ENCODE measurements around the gene QSER1.

QSER1 gene

DNA sequence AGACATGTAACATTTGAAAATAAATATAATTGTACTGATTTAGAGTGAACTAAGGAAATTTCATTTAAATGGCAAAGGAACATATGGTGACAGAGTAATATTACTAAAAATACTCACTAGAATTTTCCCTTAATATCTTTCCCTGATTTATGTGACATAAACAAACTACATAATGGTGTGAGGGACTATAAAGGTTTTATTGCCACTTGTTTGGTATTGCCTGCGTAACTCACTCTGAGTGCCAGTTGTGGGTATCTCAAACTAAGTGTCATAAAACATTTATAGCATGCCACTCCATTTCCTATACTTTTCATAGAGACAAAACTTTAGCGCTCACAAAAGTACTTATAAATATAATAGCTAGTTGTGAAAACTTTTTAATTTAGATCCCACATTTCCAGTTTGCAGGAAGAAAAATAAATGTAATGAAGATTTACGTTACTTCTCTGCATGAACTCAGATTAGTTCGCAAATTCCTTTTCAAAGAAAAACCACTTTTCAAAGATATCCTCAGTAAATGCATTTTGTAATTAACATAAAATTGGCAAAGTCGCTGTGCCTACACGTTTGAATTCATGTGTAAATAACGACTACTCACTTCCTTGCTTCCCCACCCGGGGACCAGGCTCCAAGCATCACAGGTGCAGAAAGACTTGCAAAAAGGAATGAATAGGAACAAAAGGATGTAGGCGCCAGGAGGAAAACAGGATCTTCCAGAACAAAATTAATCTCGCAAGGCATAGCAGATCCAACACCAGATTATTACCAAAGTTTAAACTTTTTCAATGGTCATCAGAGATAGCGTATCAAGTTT lies 1.6 kb upstream of the QSER1 start:
- peak; percentile 16 to 54 for DNase-seq

- peak; percentile 31 to 39 for DNase-seq
Measured at GRCh38 chr11:32891657-32892354, 805 bp upstream of the QSER1 start.

- DNase-seq: no peak
Measured at GRCh38 chr11:32893093-32893342, 407 bp downstream of the QSER1 start.

GRCh38 chr11:32893343-32894148 lies 935 bp downstream of the QSER1 start:
- DNase-seq: peak; percentile 47 to 55

- peak; percentile 48 to 50 for DNase-seq
Measured at GRCh38 chr11:32894149-32894827, 1.7 kb downstream of the QSER1 start.

DNA sequence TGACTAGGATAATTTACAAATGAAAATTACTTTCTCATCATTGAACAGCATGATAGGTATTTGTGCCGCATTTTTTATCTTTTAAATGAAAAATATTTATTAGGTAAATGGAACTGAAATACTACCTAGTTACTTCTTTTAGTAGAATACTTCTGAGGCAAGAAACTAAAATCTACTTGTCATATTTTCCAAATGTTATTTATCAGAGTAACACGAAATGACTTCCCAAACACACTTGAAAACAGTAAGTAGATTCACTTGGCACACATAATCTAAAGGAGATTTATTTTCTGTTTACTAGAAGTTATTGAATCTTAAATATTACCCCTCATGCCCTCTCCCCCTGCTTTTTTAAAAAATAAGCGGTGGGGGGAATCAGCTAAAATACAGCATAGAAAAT lies 2.3 kb downstream of the QSER1 start:
- no peak for DNase-seq

DNA sequence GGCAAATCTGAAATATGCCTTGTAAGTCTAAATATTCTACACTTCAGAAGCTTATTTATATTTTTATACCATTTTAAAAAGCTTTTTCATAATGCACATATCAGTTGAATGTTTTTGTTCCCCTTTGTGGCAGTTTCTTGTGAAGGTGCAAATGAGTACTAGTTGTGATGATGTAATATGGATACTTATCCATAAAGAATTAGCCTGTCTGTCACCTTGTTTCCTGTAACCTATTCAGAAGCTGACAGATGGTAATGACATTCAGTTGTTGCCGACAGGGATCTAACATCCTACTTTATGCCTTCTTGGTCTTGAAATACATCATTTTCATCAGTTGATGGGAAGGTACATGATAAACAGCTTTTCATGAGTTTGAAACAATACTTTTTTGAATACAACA lies 2.9 kb downstream of the QSER1 start:
- DNase-seq: no peak

DNA sequence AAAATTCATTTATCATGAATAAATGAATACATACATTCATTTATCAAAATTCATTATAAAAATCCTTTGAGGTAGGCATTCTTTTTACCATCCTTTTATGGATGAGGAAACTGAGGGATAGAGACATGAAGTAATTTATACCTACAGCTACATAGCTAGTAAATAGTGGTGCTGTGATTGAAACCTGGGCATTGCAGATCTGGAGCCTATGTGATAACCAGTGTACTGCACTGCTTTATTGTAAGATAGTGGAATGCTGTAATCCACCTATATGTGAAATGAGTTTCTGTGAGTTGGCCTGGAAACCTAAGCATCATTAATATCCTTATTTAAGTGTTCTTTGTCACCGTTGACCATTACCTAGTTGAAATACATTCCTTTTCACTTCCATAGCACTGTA lies 4.5 kb downstream of the QSER1 start:
- no peak for DNase-seq

DNA sequence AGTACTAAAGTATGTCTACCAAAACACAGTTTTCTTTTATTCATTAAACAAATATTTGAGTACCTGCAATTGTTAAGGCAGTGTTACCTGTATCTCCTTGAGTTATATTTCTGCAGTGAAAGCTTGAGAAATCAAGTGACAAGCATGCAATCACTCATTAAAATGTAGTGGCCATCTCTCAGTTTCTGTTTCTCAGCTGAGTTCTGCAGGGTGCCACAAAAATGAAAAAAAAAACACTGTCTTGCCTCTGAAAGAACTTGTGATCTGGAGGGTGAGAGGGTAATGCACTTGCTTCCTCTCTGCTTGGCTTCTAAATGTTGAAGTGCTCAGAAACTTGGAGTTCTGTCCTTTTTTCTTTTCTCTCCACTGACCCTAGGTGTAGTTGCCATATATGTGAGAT lies 6.8 kb downstream of the QSER1 start:
- no peak for DNase-seq

DNA sequence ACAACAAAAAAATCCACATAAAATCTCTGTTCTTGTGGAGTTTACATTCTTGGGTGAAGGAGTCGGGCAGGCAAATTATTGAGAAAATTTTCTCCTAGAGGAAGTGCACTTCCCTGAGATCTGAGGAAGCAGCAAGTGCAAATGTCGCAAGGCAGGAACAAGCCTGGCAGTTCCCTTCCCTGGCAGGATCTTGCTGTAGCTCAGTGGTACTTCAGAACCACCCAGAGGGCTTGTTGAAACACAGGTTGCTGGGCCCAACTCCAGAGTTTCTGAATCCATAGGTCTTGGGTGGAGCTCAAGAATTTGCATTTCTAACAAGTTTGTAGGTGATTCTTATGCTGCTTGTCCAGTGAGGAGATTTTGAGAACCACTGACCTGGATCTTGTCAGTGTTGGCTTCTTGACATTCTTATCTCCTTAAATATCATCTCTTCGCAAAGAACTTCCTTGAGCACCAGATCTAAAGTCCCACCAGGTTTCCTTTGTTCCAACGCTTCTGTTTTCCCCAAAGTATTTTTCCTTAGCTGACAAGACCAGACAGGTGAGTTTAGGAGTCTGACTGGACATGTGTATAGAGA lies 9.6 kb downstream of the QSER1 start:
- no peak for DNase-seq

GRCh38 chr11:32905028-32905667 lies 12.5 kb downstream of the QSER1 start:
- no peak for DNase-seq

- DNase-seq: no peak
Measured at GRCh38 chr11:32908619-32909018, 16.0 kb downstream of the QSER1 start.

- no peak for DNase-seq
Measured at GRCh38 chr11:32911413-32911812, 18.8 kb downstream of the QSER1 start.

DNA sequence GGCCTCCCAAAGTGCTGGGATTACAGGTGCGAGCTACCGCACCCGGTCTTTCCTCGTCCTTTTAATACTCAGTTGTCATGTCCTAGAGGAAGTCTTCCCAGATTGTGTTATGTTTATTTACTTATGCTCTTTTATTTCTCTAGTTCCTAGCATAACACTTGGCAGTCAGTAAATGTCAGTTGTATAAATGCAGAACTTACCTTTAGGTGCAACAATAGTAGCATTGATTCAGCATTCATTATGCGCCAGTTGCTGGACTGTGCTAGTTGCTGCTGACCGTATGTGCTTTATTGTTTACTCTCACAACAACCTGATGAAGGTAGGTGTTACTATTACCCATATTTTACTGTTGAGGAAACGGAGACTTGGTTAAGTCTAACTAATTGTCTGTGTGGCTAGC lies 20.8 kb downstream of the QSER1 start:
- DNase-seq: no peak

DNA sequence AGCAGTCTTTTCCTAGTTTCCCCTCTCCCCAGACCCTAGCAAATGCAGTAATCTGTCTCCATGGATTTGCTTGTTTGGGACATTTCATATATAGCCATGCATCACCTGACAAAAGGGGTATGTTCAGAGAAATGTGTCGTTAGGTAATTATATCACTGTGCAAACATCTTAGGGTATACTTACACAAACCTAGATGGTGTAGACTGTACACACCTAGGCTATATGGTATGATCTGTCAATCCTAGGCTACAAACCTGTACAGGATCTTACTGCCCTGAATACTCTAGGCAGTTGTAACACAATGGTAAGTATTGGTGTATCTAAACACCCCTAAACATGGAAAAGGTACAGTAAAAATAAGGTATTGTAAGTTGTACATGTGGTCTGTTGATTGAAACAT lies 23.8 kb downstream of the QSER1 start:
- no peak for DNase-seq

GRCh38 chr11:32916994-32917393 lies 24.4 kb downstream of the QSER1 start:
- DNase-seq: no peak

GRCh38 chr11:32918427-32918826 lies 25.8 kb downstream of the QSER1 start:
- no peak for DNase-seq

DNA sequence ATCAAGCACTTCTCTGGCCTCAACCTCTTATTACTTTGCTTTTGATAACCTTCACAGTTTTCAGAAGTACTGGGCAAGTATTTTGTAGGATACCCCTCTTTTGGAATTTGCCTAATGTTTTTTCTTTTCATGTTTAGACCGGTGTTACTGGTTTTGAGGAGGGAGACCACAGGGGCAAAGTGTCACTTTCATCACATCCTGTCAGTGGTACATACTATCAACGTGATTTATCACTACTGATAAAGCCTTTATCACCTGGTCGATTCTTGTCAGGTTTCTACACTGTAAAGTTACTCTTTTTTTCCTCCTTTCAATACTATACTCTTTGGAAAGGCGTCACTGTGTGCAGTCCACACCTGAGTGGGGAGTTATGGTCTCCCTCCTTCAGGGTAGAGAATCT lies 26.7 kb downstream of the QSER1 start:
- no peak for DNase-seq

DNA sequence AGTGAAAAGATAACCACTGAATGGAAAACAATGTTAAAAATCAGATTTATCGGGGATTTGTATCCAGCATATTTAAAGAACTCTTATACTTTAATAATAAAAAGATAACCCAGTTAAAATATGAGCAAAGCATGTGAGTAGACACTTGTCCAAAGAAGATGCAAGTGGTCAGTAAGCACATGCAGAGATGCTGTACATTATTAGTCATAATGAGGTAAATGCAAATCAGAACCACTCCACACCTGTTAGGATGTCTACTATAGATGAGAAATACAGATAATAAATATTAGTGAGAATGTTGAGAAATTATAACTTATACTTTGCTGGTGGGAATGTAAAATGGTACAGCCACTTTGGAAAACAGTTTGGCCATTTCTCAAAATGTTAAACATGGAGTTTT lies 28.0 kb downstream of the QSER1 start:
- DNase-seq: no peak

DNA sequence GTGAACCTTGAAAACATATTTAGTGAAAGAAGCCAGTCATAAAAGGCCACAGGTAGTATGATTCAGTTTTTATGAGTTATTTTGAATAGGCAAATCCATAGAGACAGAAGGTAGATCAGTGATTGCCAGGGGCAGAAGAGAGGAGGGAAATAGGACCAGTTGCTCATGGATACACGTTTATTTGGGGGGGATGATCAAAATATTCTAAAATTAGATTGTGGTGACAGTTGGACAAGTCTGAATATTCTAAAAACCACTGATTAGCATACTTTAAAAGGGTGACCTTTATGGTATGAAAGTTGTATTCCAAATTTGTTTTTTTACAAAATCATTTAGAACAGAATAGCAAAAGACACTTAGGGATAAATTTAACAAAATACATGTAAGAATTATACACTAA lies 28.6 kb downstream of the QSER1 start:
- no peak for DNase-seq

GRCh38 chr11:32931606-32932005 lies 39.0 kb downstream of the QSER1 start:
- no peak for DNase-seq

DNA sequence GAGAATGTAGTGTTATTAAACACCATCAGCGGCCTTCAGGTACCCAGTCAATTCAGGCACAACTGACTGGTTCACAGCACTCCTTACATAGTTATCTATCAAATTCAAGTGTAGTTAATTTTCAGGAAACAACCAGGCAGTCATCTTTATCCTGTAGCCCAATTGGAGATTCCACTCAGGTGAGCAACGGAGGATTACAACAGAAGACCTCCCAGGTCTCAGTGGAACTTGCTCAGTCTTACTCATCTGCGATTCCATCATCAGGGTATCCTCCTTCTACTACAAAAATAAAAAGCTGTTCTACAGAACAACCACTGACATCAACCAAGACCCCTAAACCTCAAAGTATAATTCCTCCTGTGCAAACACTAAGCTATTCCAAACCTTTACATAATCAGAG lies 39.6 kb downstream of the QSER1 start:
- no peak for DNase-seq
